WTC11 (cell line): ENCODE measurements around the gene MIEF1. TPM values are rescaled to one million over a fixed set of nuclear protein-coding genes. Genes with fewer than 3 reads are reported as not detected.

Experiments used
- AFF4 ChIP-seq: sonication (generic); formaldehyde crosslinking; IDR thresholded peaks from 2 replicates; pipeline ENCODE4 v1.8.1; 2023; ENCODE audit warnings: mild to moderate bottlenecking, missing genetic modification reagents, borderline replicate concordance
- AR ChIP-seq: fragments of 250-450 bp; sonication (Bioruptor Pico); IDR thresholded peaks from 2 replicates; pipeline ENCODE4 v1.9.0; 2021; ENCODE audit warnings: mild to moderate bottlenecking
- ATF2 ChIP-seq: sonication (generic); formaldehyde crosslinking; IDR thresholded peaks from 2 replicates; pipeline ENCODE4 v1.8.1; 2022; ENCODE audit warnings: low read depth, missing genetic modification reagents, borderline replicate concordance
- E2F1 ChIP-seq: sonication (generic); formaldehyde crosslinking; IDR thresholded peaks from 2 replicates; pipeline ENCODE4 v1.8.0; 2022; ENCODE audit warnings: mild to moderate bottlenecking, missing genetic modification reagents
- E2F5 ChIP-seq: sonication (generic); formaldehyde crosslinking; IDR thresholded peaks from 2 replicates; pipeline ENCODE4 v1.8.1; 2022; ENCODE audit warnings: mild to moderate bottlenecking, moderate library complexity, missing genetic modification reagents
- FOXJ3 ChIP-seq: sonication (generic); formaldehyde crosslinking; IDR thresholded peaks from 2 replicates; pipeline ENCODE4 v1.9.0; 2021; ENCODE audit warnings: missing genetic modification reagents, mild to moderate bottlenecking, borderline replicate concordance
- FOXK1 ChIP-seq: sonication (generic); formaldehyde crosslinking; IDR thresholded peaks from 2 replicates; pipeline ENCODE4 v1.8.0; 2022; ENCODE audit warnings: mild to moderate bottlenecking, moderate library complexity, missing genetic modification reagents
- HMGXB4 ChIP-seq: sonication (generic); formaldehyde crosslinking; IDR thresholded peaks from 2 replicates; pipeline ENCODE4 v1.8.1; 2023; ENCODE audit warnings: mild to moderate bottlenecking, moderate library complexity, missing genetic modification reagents
- IRF2 ChIP-seq: sonication (generic); formaldehyde crosslinking; IDR thresholded peaks from 2 replicates; pipeline ENCODE4 v1.8.0; 2022; ENCODE audit warnings: low read depth, missing genetic modification reagents, borderline replicate concordance
- STAT6 ChIP-seq: sonication (generic); formaldehyde crosslinking; conservative IDR thresholded peaks from 2 replicates; pipeline ENCODE4 v1.8.1; 2023; ENCODE audit warnings: mild to moderate bottlenecking, low read depth, missing genetic modification reagents, moderate library complexity
- ZNF121 ChIP-seq: sonication (generic); formaldehyde crosslinking; IDR thresholded peaks from 2 replicates; pipeline ENCODE4 v1.8.0; 2023; ENCODE audit warnings: missing genetic modification reagents
- ZNF281 ChIP-seq: sonication (generic); formaldehyde crosslinking; IDR thresholded peaks from 2 replicates; pipeline ENCODE4 v1.8.0; 2023; ENCODE audit warnings: mild to moderate bottlenecking, missing genetic modification reagents
- ZNF317 ChIP-seq: sonication (generic); formaldehyde crosslinking; IDR thresholded peaks from 2 replicates; pipeline ENCODE4 v1.8.1; 2023; ENCODE audit warnings: low read depth, mild to moderate bottlenecking, moderate library complexity, missing genetic modification reagents, borderline replicate concordance
- ZNF416 ChIP-seq: fragments of 250-450 bp; sonication (Bioruptor Pico); IDR thresholded peaks from 2 replicates; pipeline ENCODE4 v1.9.0; 2021; ENCODE audit warnings: mild to moderate bottlenecking, inconsistent platforms
- ZNF425 ChIP-seq: fragments of 250-450 bp; sonication (Bioruptor Pico); conservative IDR thresholded peaks from 2 replicates; pipeline ENCODE4 v1.9.0; 2021; ENCODE audit warnings: mild to moderate bottlenecking
- total RNA-seq: library from RNA; stranded (reverse); gene quantifications from 3 replicates; pipeline ENCODE4 v1.2.3, GENCODE V29; 2021

MIEF1 gene
- total RNA-seq, 1 experiment from 2014 or later, result 38.7 TPM

- TF ChIP-seq HMGXB4 (CRISPR knock-in tag) (0 out of 2 replicates have a peak, but pooled peaks have one; percentile 17), ZNF121 (no peak), FOXJ3 (CRISPR knock-in tag) (no peak), ZNF281 (0 out of 2 replicates have a peak, but pooled peaks have one; percentile 41), E2F5 (CRISPR knock-in tag) (peak; percentile 90), ZNF317 (CRISPR knock-in tag) (0 out of 2 replicates have a peak, but pooled peaks have one; percentile 37), ZNF416 (no peak), AFF4 (no peak), ATF2 (CRISPR knock-in tag) (peak; percentile 59; the same call in 1 of the 2 replicates), AR (CRISPR knock-in tag) (no peak), E2F1 (CRISPR knock-in tag) (peak; percentile 80), ZNF425 (CRISPR knock-in tag) (no peak), FOXK1 (CRISPR knock-in tag) (peak; percentile 95), IRF2 (CRISPR knock-in tag) (peak; percentile 37; the same call in 1 of the 2 replicates), STAT6 (CRISPR knock-in tag) (no peak)
These were observed 43.6 kb downstream of the MIEF1 start (continued) for GRCh38 chr22:39545386-39546365.
